Measurements from ENCODE around the gene PUSL1. TPM values are rescaled to one million over a fixed set of nuclear protein-coding genes. Genes with fewer than 3 reads are reported as not detected.

Gene PUSL1
- total RNA-seq (2016; rRNA removed; fragmentation: Illumina TruSeq; extraction: Trizol), result 21.7 and 22.2 TPM in 2 replicates
- 24.8 and 28.1 TPM in 2 replicates for total RNA-seq (2016; cell fraction: cytosol; rRNA removed; fragmentation: Illumina TruSeq; extraction: Trizol; ENCODE audit: low read depth)
- 20.1 and 22.6 TPM in 2 replicates for total RNA-seq (2016; cell fraction: insoluble cytoplasmic fraction; rRNA removed; fragmentation: Illumina TruSeq; extraction: Trizol)
- total RNA-seq (2016; cell fraction: membrane; rRNA removed; fragmentation: Illumina TruSeq; extraction: Trizol), result 31.7 and 36.4 TPM in 2 replicates
- 11.4 and 12.3 TPM in 2 replicates for total RNA-seq (2016; cell fraction: nucleus; rRNA removed; fragmentation: Illumina TruSeq; extraction: Trizol)
- polyA plus RNA-seq (2011; rRNA removed), result 8.3 and 9.8 TPM in 2 replicates
- polyA plus RNA-seq (2011; cell fraction: cytosol; rRNA removed), result 7.8 and 16.6 TPM in 2 replicates
- polyA plus RNA-seq (2011; cell fraction: nucleus; rRNA removed), result 25.8 and 26.1 TPM in 2 replicates
- 3.8 and 6.3 TPM in 2 replicates for polyA plus RNA-seq (2012)
- polyA plus RNA-seq (2016; cell fraction: cytosol; fragmentation: Illumina TruSeq; extraction: Trizol; ENCODE audit: low read depth), result 31.1 and 33.4 TPM in 2 replicates
- 23.1 and 24.5 TPM in 2 replicates for polyA plus RNA-seq (2016; cell fraction: insoluble cytoplasmic fraction; fragmentation: Illumina TruSeq; extraction: Trizol; ENCODE audit: low read depth)
- polyA plus RNA-seq (2016; cell fraction: membrane; fragmentation: Illumina TruSeq; extraction: Trizol; ENCODE audit: low read depth), result 29.1 and 32.2 TPM in 2 replicates
- 20.2 and 22.1 TPM in 2 replicates for polyA plus RNA-seq (2016; cell fraction: nucleus; fragmentation: Illumina TruSeq; extraction: Trizol; ENCODE audit: insufficient read depth, low read depth)
- 13.5 and 21.4 TPM in 2 replicates for polyA minus RNA-seq (2011; rRNA and poly(A)+ RNA removed; ENCODE audit: low replicate concordance)
- polyA minus RNA-seq (2011; cell fraction: cytosol; rRNA and poly(A)+ RNA removed), result 5.6 and 5.9 TPM in 2 replicates
- polyA minus RNA-seq (2011; cell fraction: nucleus; rRNA and poly(A)+ RNA removed), result 6.5 and 9.0 TPM in 2 replicates
- percentile 50 among the genes with signal in this experiment for Bru-seq, nascent RNA
- percentile 59 among the genes with signal in this experiment for BruChase-seq, experiment 1, labeled RNA remaining after a 6-hour chase
- BruChase-seq, experiment 2, labeled RNA remaining after a 2-hour chase, result percentile 49 among the genes with signal in this experiment
- long read RNA-seq, experiment 1, transcript PUSL1-201 (8 exons, 1,287 nt), result major isoform, 18 of 32 reads
- long read RNA-seq, experiment 1, partial matches to known transcripts, result 7 of 32 reads
- long read RNA-seq, experiment 1, other reads (novel, unspliced or antisense), result 7 of 32 reads
- long read RNA-seq, experiment 2, transcript PUSL1-201 (8 exons, 1,287 nt), result major isoform, 15 of 49 reads
- long read RNA-seq, experiment 2, partial matches to known transcripts, result 20 of 49 reads
- long read RNA-seq, experiment 2, other reads (novel, unspliced or antisense), result 13 of 49 reads

GRCh38 chr1:1307923-1308755 is at the start of gene PUSL1, which contains the start of gene ACAP3:
Gene PUSL1 (plus strand): TSS chr1:1308597. CDS start chr1:1308644, 47 bp downstream.
Gene ACAP3 (minus strand): TSS chr1:1307930. CDS start chr1:1307815, 115 bp downstream.
- H2AFZ ChIP-seq (ENCODE audit: low read length), result peak within 1 kb of the TSS; percentile 42
- no TSS peak for BruUV-seq (replicated peaks)
- intact Hi-C loops (cut with micrococcal nuclease; ENCODE audit: unreplicated experiment), result no loop called here
- no peaks in the 10 kb centered on the region; the same call in 1 of the 2 replicates for H4K20me1 ChIP-seq (ENCODE audit: insufficient read depth, low read length)
- in situ Hi-C loops (cut with HindIII; ENCODE audit: extremely low pct_ligation_motif_present, low pct_unique_long_range_greater_than_20kb), result no loop called here
- H3K27ac ChIP-seq (ENCODE audit: extremely low read length, insufficient read depth, low read length), result peak within 1 kb of the TSS; percentile 90
- H3K79me2 ChIP-seq (ENCODE audit: insufficient read depth, low read length), result peaks cover 15% of the 10 kb centered on the region
- no peaks in the 10 kb centered on the region for H3K9me3 ChIP-seq (ENCODE audit: low read length)
- POLR2A ChIA-PET, result no interaction called here
- H3K27me3 ChIP-seq (ENCODE audit: control insufficient read depth in 1 of 2, insufficient read depth in 2 of 2, low read length in 2 of 2), result no peaks in the 10 kb centered on the region
- H3K4me2 ChIP-seq (ENCODE audit: low read depth, low read length), result peak within 1 kb of the TSS; percentile 98
- peak; percentile 26 for ATAC-seq
- WGBS (ENCODE audit: low lambda C conversion rate), result no CpG with 5 or more reads among the region's 131 CpGs
- H3K4me3 ChIP-seq (replicated peaks in 1 of 3; ENCODE audit: insufficient read depth in 1 of 3, low read depth in 2 of 3, low read length in 3 of 3), result peak within 1 kb of the TSS; percentile 77 to 93 (median 91)
- CTCF ChIA-PET (ENCODE audit: low intra/inter-chr PET ratio, low total read pairs), result no interaction called here
- peaks cover 5 to 23% of the 10 kb centered on the region in 2 experiments; a peak in 2 of 5 replicates for H3K36me3 ChIP-seq (replicated peaks in 1 of 2; ENCODE audit: control insufficient read depth in 1 of 2, insufficient read depth in 2 of 2, low read length in 2 of 2)
- H3K4me1 ChIP-seq (ENCODE audit: insufficient read depth, low read length), result peaks cover 37% of the 10 kb centered on the region
- no peak for FAIRE-seq
- H3K9ac ChIP-seq (ENCODE audit: insufficient read depth, low read depth, low read length), result peak within 1 kb of the TSS; percentile 88
- peak; percentile 80 for DNase-seq (ENCODE audit: low spot score)
- no peak for TF ChIP-seq ESRRA (CRISPR knock-in tag; IDR thresholded peaks at IDR 0.05; ENCODE audit: low read depth)
- 0 out of 2 replicates have a peak, but pooled peaks have one; percentile 18 for TF ChIP-seq HNF1B (CRISPR knock-in tag; IDR thresholded peaks at IDR 0.05)
- peak; percentile 62; the same call in 1 of the 2 replicates for TF ChIP-seq MXD3 (CRISPR knock-in tag; IDR thresholded peaks at IDR 0.05)
- 0 out of 2 replicates have a peak, but pooled peaks have one; percentile 45 for TF ChIP-seq ZNF12 (CRISPR knock-in tag; IDR thresholded peaks at IDR 0.05)
- peak; percentile 82 for TF ChIP-seq AGO1 (IDR thresholded peaks at IDR 0.05; ENCODE audit: low read depth, low read length, poor library complexity, severe bottlenecking)
- TF ChIP-seq CREBL2 (CRISPR knock-in tag; IDR thresholded peaks at IDR 0.05; ENCODE audit: borderline replicate concordance), result no peak; the same call in 1 of the 2 replicates
- peak; percentile 76; the same call in 1 of the 2 replicates for TF ChIP-seq HOXD1 (CRISPR knock-in tag; IDR thresholded peaks at IDR 0.05)
- TF ChIP-seq ZFP82 (CRISPR knock-in tag; IDR thresholded peaks at IDR 0.05; ENCODE audit: borderline replicate concordance), result peak; percentile 53; the same call in 1 of the 2 replicates
- TF ChIP-seq REL (CRISPR knock-in tag; conservative IDR thresholded peaks at IDR 0.05), result peak; percentile 36; the same call in 1 of the 2 replicates
- peak; percentile 90 for TF ChIP-seq ZBTB14 (CRISPR knock-in tag; IDR thresholded peaks at IDR 0.05)
- no peak for TF ChIP-seq NFKBIZ (CRISPR knock-in tag; IDR thresholded peaks at IDR 0.05)

All from HepG2 (cell line).